C4-2B (cell line): Measurements from ENCODE around the gene USP32.

Experiments used
- CTCF ChIP-seq: fragments of 450-650 bp; conservative IDR thresholded peaks from 2 replicates; pipeline ENCODE4 v1.5.1; 2017; ENCODE audit warnings: mild to moderate bottlenecking
- ZFX ChIP-seq: fragments of 450-650 bp; IDR thresholded peaks from 2 replicates; pipeline ENCODE4 v1.6.1; 2017

- TF ChIP-seq CTCF (no peak), ZFX (no peak)
Measured at GRCh38 chr17:60353773-60354172, 38.2 kb downstream of the USP32 start.
